HepG2 (cell line): Measurements from ENCODE around the gene SRC. TPM values are rescaled to one million over a fixed set of nuclear protein-coding genes. Genes with fewer than 3 reads are reported as not detected.

Source experiments
- BCL3 ChIP-seq: sonication (generic); formaldehyde crosslinking; IDR thresholded peaks from 2 replicates; pipeline ENCODE4 v1.5.1; 2020; ENCODE audit warnings: mild to moderate bottlenecking, missing genetic modification reagents, moderate library complexity
- CSRNP2 ChIP-seq: sonication (generic); formaldehyde crosslinking; conservative IDR thresholded peaks from 2 replicates; pipeline ENCODE4 v1.8.0; 2022; ENCODE audit warnings: low read depth, missing genetic modification reagents
- KMT2A ChIP-seq: sonication (generic); formaldehyde crosslinking; IDR thresholded peaks from 2 replicates; pipeline ENCODE4 v1.4.0; 2020; ENCODE audit warnings: missing genetic modification reagents
- LCORL ChIP-seq, 2 experiments: fragments of 450-650 bp in 1 of 2; sonication (generic) in 1 of 2; formaldehyde crosslinking in 1 of 2; IDR thresholded peaks; 2 replicates each; pipeline versions ENCODE4 v1.5.0 to v1.6.1; 2017 to 2020; ENCODE audit warnings: antibody characterized with exemption in 1 of 2, missing genetic modification reagents in 1 of 2
- PAF1 ChIP-seq: IDR thresholded peaks from 2 replicates; pipeline ENCODE4 v1.6.1; 2016; ENCODE audit warnings: missing genetic modification reagents, missing compliant biosample characterization
- POLR2AphosphoS2 ChIP-seq: IDR thresholded peaks from 2 replicates; pipeline ENCODE4 v1.6.1; 2011; ENCODE audit warnings: low read depth, low read length, improper control_type of control experiment
- REPIN1 ChIP-seq: sonication (generic); formaldehyde crosslinking; IDR thresholded peaks from 2 replicates; pipeline ENCODE4 v1.8.0; 2022; ENCODE audit warnings: missing genetic modification reagents, low read depth, mild to moderate bottlenecking, borderline replicate concordance
- SIN3B ChIP-seq: fragments of 150-350 bp; IDR thresholded peaks from 2 replicates; pipeline ENCODE4 v1.6.1; 2014; ENCODE audit warnings: low read length
- SPEN ChIP-seq: sonication (generic); formaldehyde crosslinking; IDR thresholded peaks from 2 replicates; pipeline ENCODE4 v1.5.1; 2020; ENCODE audit warnings: low read depth, mild to moderate bottlenecking, missing genetic modification reagents
- ZFP90 ChIP-seq: sonication (generic); formaldehyde crosslinking; IDR thresholded peaks from 2 replicates; pipeline ENCODE4 v1.8.0; 2022; ENCODE audit warnings: missing genetic modification reagents, mild to moderate bottlenecking, inconsistent platforms, borderline replicate concordance
- ZNF513 ChIP-seq: sonication (generic); formaldehyde crosslinking; conservative IDR thresholded peaks from 2 replicates; pipeline ENCODE4 v1.5.0; 2020; ENCODE audit warnings: missing genetic modification reagents
- ZSCAN12 ChIP-seq: sonication (generic); formaldehyde crosslinking; IDR thresholded peaks from 2 replicates; pipeline ENCODE4 v1.9.0; 2021; ENCODE audit warnings: mild to moderate bottlenecking, missing genetic modification reagents
- polyA plus RNA-seq, 8 experiments: library from polyadenylated mRNA; depleted of rRNA in 3 of 8; stranded (reverse) in 7 of 8; unstranded in 1 of 8; fragments of >200 nt; fragmentation: Illumina TruSeq in 4 of 8; extraction: Trizol in 4 of 8; gene quantifications; 2 replicates each; pipeline versions ENCODE4 v1.2.1 to v1.2.3, GENCODE V29; 2011 to 2016; ENCODE audit warnings: low read depth in 4 of 8, missing spikeins in 1 of 8, mixed read lengths in 1 of 8; ENCODE audit not compliant: insufficient read depth in 1 of 8
- total RNA-seq, 5 experiments: library from RNA; depleted of rRNA; stranded (reverse); fragments of >200 nt; fragmentation: Illumina TruSeq; extraction: Trizol; gene quantifications; 2 replicates each; pipeline ENCODE4 v1.2.3, GENCODE V29; 2016; ENCODE audit warnings: low read depth in 1 of 5
- TF ChIP-seq, protein P1 (sequence below): sonication (generic); formaldehyde crosslinking; IDR thresholded peaks from 2 replicates; pipeline ENCODE4 v1.8.0; 2022; ENCODE audit warnings: mild to moderate bottlenecking, missing genetic modification reagents
- TF ChIP-seq, protein P2 (sequence below), 2 experiments: sonication (generic) in 1 of 2; formaldehyde crosslinking in 1 of 2; IDR thresholded peaks; 2 replicates each; pipeline versions ENCODE4 v1.5.1 to v1.6.1; 2011 to 2020; ENCODE audit warnings: borderline replicate concordance in 1 of 2, low read depth in 1 of 2, low read length in 1 of 2, mild to moderate bottlenecking in 1 of 2, missing genetic modification reagents in 1 of 2, moderate library complexity in 1 of 2
- TF ChIP-seq, protein P3 (sequence below): sonication (generic); formaldehyde crosslinking; IDR thresholded peaks from 2 replicates; pipeline ENCODE4 v1.8.0; 2022; ENCODE audit warnings: low read depth, missing genetic modification reagents
- TF ChIP-seq, protein P4 (sequence below): sonication (generic); formaldehyde crosslinking; IDR thresholded peaks from 2 replicates; pipeline ENCODE4 v1.5.0; 2020; ENCODE audit warnings: mild to moderate bottlenecking, missing genetic modification reagents

SRC gene
- total and polyA plus RNA-seq, 2 of the 13 experiments (the other 11 are each of a cell fraction or from before 2014, with no cell fraction given): 54.7 to 192 TPM

- no peak for TF ChIP-seq BCL3 (CRISPR knock-in tag)
- TF ChIP-seq, protein P1, sequence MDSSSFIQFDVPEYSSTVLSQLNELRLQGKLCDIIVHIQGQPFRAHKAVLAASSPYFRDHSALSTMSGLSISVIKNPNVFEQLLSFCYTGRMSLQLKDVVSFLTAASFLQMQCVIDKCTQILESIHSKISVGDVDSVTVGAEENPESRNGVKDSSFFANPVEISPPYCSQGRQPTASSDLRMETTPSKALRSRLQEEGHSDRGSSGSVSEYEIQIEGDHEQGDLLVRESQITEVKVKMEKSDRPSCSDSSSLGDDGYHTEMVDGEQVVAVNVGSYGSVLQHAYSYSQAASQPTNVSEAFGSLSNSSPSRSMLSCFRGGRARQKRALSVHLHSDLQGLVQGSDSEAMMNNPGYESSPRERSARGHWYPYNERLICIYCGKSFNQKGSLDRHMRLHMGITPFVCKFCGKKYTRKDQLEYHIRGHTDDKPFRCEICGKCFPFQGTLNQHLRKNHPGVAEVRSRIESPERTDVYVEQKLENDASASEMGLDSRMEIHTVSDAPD (CRISPR knock-in tag): no peak
- no peak for TF ChIP-seq CSRNP2 (CRISPR knock-in tag)
- no peak for TF ChIP-seq PAF1 (CRISPR knock-in tag)
- TF ChIP-seq, protein P2, sequence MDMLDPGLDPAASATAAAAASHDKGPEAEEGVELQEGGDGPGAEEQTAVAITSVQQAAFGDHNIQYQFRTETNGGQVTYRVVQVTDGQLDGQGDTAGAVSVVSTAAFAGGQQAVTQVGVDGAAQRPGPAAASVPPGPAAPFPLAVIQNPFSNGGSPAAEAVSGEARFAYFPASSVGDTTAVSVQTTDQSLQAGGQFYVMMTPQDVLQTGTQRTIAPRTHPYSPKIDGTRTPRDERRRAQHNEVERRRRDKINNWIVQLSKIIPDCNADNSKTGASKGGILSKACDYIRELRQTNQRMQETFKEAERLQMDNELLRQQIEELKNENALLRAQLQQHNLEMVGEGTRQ (IDR thresholded peaks at IDR 0.05; ENCODE audit: low read depth, low read length): peak; percentile 52
- TF ChIP-seq, protein P2 (CRISPR knock-in tag; IDR thresholded peaks at IDR 0.05; ENCODE audit: borderline replicate concordance): no peak
- no peak for TF ChIP-seq SPEN (CRISPR knock-in tag)
- no peak for TF ChIP-seq LCORL (IDR thresholded peaks at IDR 0.05)
- TF ChIP-seq LCORL (CRISPR knock-in tag; IDR thresholded peaks at IDR 0.05): no peak
- TF ChIP-seq, protein P3, sequence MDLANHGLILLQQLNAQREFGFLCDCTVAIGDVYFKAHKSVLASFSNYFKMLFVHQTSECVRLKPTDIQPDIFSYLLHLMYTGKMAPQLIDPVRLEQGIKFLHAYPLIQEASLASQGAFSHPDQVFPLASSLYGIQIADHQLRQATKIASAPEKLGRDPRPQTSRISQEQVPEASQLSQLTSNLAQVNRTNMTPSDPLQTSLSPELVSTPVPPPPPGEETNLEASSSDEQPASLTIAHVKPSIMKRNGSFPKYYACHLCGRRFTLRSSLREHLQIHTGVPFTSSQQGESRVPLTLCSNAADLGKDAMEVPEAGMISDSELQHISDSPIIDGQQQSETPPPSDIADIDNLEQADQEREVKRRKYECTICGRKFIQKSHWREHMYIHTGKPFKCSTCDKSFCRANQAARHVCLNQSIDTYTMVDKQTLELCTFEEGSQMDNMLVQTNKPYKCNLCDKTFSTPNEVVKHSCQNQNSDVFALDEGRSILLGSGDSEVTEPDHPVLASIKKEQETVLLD (CRISPR knock-in tag): no peak
- no peak for TF ChIP-seq SIN3B
- TF ChIP-seq REPIN1 (CRISPR knock-in tag): no peak
- TF ChIP-seq, protein P4, sequence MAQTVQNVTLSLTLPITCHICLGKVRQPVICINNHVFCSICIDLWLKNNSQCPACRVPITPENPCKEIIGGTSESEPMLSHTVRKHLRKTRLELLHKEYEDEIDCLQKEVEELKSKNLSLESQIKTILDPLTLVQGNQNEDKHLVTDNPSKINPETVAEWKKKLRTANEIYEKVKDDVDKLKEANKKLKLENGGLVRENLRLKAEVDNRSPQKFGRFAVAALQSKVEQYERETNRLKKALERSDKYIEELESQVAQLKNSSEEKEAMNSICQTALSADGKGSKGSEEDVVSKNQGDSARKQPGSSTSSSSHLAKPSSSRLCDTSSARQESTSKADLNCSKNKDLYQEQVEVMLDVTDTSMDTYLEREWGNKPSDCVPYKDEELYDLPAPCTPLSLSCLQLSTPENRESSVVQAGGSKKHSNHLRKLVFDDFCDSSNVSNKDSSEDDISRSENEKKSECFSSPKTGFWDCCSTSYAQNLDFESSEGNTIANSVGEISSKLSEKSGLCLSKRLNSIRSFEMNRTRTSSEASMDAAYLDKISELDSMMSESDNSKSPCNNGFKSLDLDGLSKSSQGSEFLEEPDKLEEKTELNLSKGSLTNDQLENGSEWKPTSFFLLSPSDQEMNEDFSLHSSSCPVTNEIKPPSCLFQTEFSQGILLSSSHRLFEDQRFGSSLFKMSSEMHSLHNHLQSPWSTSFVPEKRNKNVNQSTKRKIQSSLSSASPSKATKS (CRISPR knock-in tag): no peak
- TF ChIP-seq ZFP90 (CRISPR knock-in tag): no peak
- no peak for TF ChIP-seq ZSCAN12
- TF ChIP-seq POLR2AphosphoS2: no peak
- TF ChIP-seq KMT2A (CRISPR knock-in tag): no peak
- TF ChIP-seq ZNF513 (CRISPR knock-in tag): no peak
These were observed 16.3 kb upstream of the SRC start (continued) for GRCh38 chr20:37329481-37330165.
